BLaER1 treated with 17β-estradiol and CSF1 and Interleukin-3, amounts not matched to agents 10 nM and 100 nM (cell line): ENCODE measurements around the gene NKX2-3.

Experiments used
- H3K27ac ChIP-seq, 11 experiments: shearing (Covaris generic); formaldehyde crosslinking; 2 replicates each; pipeline ENCODE4 v1.8.1; 2022
- H3K27me3 ChIP-seq, 11 experiments: shearing (Covaris generic); formaldehyde crosslinking; 2 replicates each; pipeline ENCODE4 v1.8.1; 2022
- H3K36me3 ChIP-seq, 11 experiments: shearing (Covaris generic); formaldehyde crosslinking; 2 replicates each; pipeline ENCODE4 v1.8.1; 2022
- H3K4me1 ChIP-seq, 10 experiments: shearing (Covaris generic); formaldehyde crosslinking; 2 replicates each; pipeline ENCODE4 v1.8.1; 2022
- H3K4me2 ChIP-seq, 11 experiments: shearing (Covaris generic); formaldehyde crosslinking; 2 replicates each; pipeline ENCODE4 v1.8.1; 2022
- H3K4me3 ChIP-seq, 10 experiments: shearing (Covaris generic); formaldehyde crosslinking; 2 replicates each; pipeline ENCODE4 v1.8.1; 2022
- H3K9ac ChIP-seq, 11 experiments: shearing (Covaris generic); formaldehyde crosslinking; 2 replicates each; pipeline ENCODE4 v1.8.1; 2022
- H3K9me3 ChIP-seq, 11 experiments: shearing (Covaris generic); formaldehyde crosslinking; replicated peaks in 1 of 11; 2 replicates each; pipeline ENCODE4 v1.8.1; 2022
- H4K20me1 ChIP-seq, 11 experiments: shearing (Covaris generic); formaldehyde crosslinking; 2 replicates each; pipeline ENCODE4 v1.8.1; 2022
- Cebpa-rat ChIP-seq, 11 experiments: shearing (Covaris generic); IDR thresholded peaks; 2 replicates each; pipeline ENCODE4 v1.8.1; 2022

NKX2-3 gene

GRCh38 chr10:99530108-99531025 is 2.4 kb upstream of the NKX2-3 start:
- Histone ChIP-seq H3K4me3 (peak overlapping the region; percentile 36 to 61 (median 45); a peak in 18 of 20 replicates), H3K4me2 (peak overlapping the region; percentile 71 to 87 (median 83)), H3K36me3 (no peaks in the 10 kb centered on the region), H3K4me1 (peaks cover 20 to 36% (median 29%) of the 10 kb centered on the region in 10 experiments), H4K20me1 (peaks cover 0 to 80% (median 66%) of the 10 kb centered on the region in 11 experiments; a peak in 18 of 22 replicates), H3K27me3 (peaks cover 87 to 98% (median 96%) of the 10 kb centered on the region in 11 experiments), H3K27ac (no peak overlapping the region), H3K9me3 (peaks cover 9 to 56% (median 21%) of the 10 kb centered on the region in 11 experiments), H3K9ac (no peak overlapping the region)
- no peak for TF ChIP-seq Cebpa-rat (IDR thresholded peaks at IDR 0.05)

GRCh38 chr10:99531026-99531695 is 1.6 kb upstream of the NKX2-3 start:
- peaks cover 20 to 36% (median 29%) of the 10 kb centered on the region in 10 experiments for H3K4me1 ChIP-seq
- no peak overlapping the region for H3K27ac ChIP-seq
- peaks cover 0 to 87% (median 72%) of the 10 kb centered on the region in 11 experiments; a peak in 18 of 22 replicates for H4K20me1 ChIP-seq
- peak overlapping the region; percentile 71 to 87 (median 83) for H3K4me2 ChIP-seq
- H3K9ac ChIP-seq: no peak overlapping the region
- H3K4me3 ChIP-seq: peak overlapping the region; percentile 36 to 61 (median 45); a peak in 18 of 20 replicates
- H3K36me3 ChIP-seq: no peaks in the 10 kb centered on the region
- H3K9me3 ChIP-seq: peaks cover 17 to 64% (median 29%) of the 10 kb centered on the region in 11 experiments
- TF ChIP-seq Cebpa-rat (IDR thresholded peaks at IDR 0.05): no peak
- H3K27me3 ChIP-seq: peaks cover 95 to 100% (median 100%) of the 10 kb centered on the region in 11 experiments

GRCh38 chr10:99531696-99532593 is 797 bp upstream of the NKX2-3 start:
- H3K4me3 ChIP-seq: peak overlapping the region in 7 of 10 experiments; percentile 22 to 50 (median 35); a peak in 7 of 20 replicates
- H3K27ac ChIP-seq: no peak overlapping the region
- no peak for TF ChIP-seq Cebpa-rat (IDR thresholded peaks at IDR 0.05)
- H3K9me3 ChIP-seq: peaks cover 25 to 72% (median 37%) of the 10 kb centered on the region in 11 experiments
- H4K20me1 ChIP-seq: peaks cover 0 to 89% (median 72%) of the 10 kb centered on the region in 11 experiments; a peak in 18 of 22 replicates
- no peak overlapping the region for H3K9ac ChIP-seq
- H3K27me3 ChIP-seq: peaks cover 100% of the 10 kb centered on the region in 11 experiments
- no peaks in the 10 kb centered on the region for H3K36me3 ChIP-seq
- H3K4me2 ChIP-seq: peak overlapping the region; percentile 21 to 78 (median 60); a peak in 19 of 22 replicates
- peaks cover 20 to 36% (median 29%) of the 10 kb centered on the region in 10 experiments for H3K4me1 ChIP-seq

- H3K27me3 ChIP-seq: peaks cover 99 to 100% (median 100%) of the 10 kb centered on the region in 11 experiments
- peaks cover 20 to 36% (median 29%) of the 10 kb centered on the region in 10 experiments for H3K4me1 ChIP-seq
Measured at GRCh38 chr10:99533496-99534449, 1.0 kb downstream of the NKX2-3 start.

GRCh38 chr10:99534450-99534938 is 1.8 kb downstream of the NKX2-3 start:
- peak overlapping the region; percentile 37 to 77 (median 61) for H3K4me2 ChIP-seq
- H4K20me1 ChIP-seq: peaks cover 0 to 82% (median 60%) of the 10 kb centered on the region in 11 experiments; a peak in 18 of 22 replicates
- peak overlapping the region in 8 of 10 experiments; percentile 18 to 58 (median 40); a peak in 9 of 20 replicates for H3K4me3 ChIP-seq
- no peak overlapping the region for H3K27ac ChIP-seq
- TF ChIP-seq Cebpa-rat (IDR thresholded peaks at IDR 0.05): no peak
- peaks cover 20 to 36% (median 29%) of the 10 kb centered on the region in 10 experiments for H3K4me1 ChIP-seq
- H3K27me3 ChIP-seq: peaks cover 99 to 100% (median 100%) of the 10 kb centered on the region in 11 experiments
- no peaks in the 10 kb centered on the region for H3K36me3 ChIP-seq
- peaks cover 25 to 83% (median 34%) of the 10 kb centered on the region in 11 experiments for H3K9me3 ChIP-seq
- no peak overlapping the region for H3K9ac ChIP-seq

More at GRCh38 chr10:99533496-99534449, 1.0 kb downstream of the NKX2-3 start:
- Histone ChIP-seq H3K9ac (no peak overlapping the region), H3K4me3 (peak overlapping the region in 1 of 10 experiments; percentile 43; a peak in 1 of 20 replicates), H4K20me1 (peaks cover 0 to 82% (median 62%) of the 10 kb centered on the region in 11 experiments; a peak in 18 of 22 replicates), H3K4me2 (no peak overlapping the region), H3K27ac (no peak overlapping the region), H3K36me3 (no peaks in the 10 kb centered on the region), H3K9me3 (peaks cover 25 to 76% (median 34%) of the 10 kb centered on the region in 11 experiments)
- no peak for TF ChIP-seq Cebpa-rat (IDR thresholded peaks at IDR 0.05)

GRCh38 chr10:99534939-99535763 is 2.4 kb downstream of the NKX2-3 start:
- TF ChIP-seq Cebpa-rat (IDR thresholded peaks at IDR 0.05): no peak
- Histone ChIP-seq H3K27me3 (peaks cover 98 to 100% (median 100%) of the 10 kb centered on the region in 11 experiments), H3K4me1 (peaks cover 18 to 31% (median 27%) of the 10 kb centered on the region in 10 experiments), H3K4me3 (peak overlapping the region in 9 of 10 experiments; percentile 18 to 58 (median 40); a peak in 16 of 20 replicates), H3K9me3 (peaks cover 25 to 83% (median 34%) of the 10 kb centered on the region in 11 experiments), H3K9ac (no peak overlapping the region), H3K27ac (no peak overlapping the region), H3K36me3 (no peaks in the 10 kb centered on the region), H4K20me1 (peaks cover 0 to 77% (median 54%) of the 10 kb centered on the region in 11 experiments; a peak in 18 of 22 replicates), H3K4me2 (peak overlapping the region; percentile 37 to 77 (median 61))
